IPS DF 6.9 (cell line): ENCODE data around the gene PLIN4.
"Not testable (repeated sequence)": the region's sequence is repeated elsewhere in the genome, so short reads cannot be mapped to it uniquely, and the experiment has no call there.

Experiments
- DNase-seq: peaks from one replicate; pipeline ENCODE4 v3.0.0-alpha.2; 2013; ENCODE audit warnings: low read depth, low spot score
- H3K27ac ChIP-seq: one replicate; pipeline ENCODE4 v1.5.1; 2013; ENCODE audit warnings: low read length, control low read depth
- H3K27me3 ChIP-seq: 2 replicates; pipeline ENCODE4 v1.6.1; 2013; ENCODE audit warnings: mild to moderate bottlenecking, low read length; ENCODE audit not compliant: control insufficient read depth, insufficient read depth
- H3K36me3 ChIP-seq: 2 replicates; pipeline ENCODE4 v1.6.1; 2013; ENCODE audit warnings: low read length; ENCODE audit not compliant: control insufficient read depth, insufficient read depth
- H3K4me1 ChIP-seq: 2 replicates; pipeline ENCODE4 v1.6.1; 2013; ENCODE audit warnings: low read length; ENCODE audit not compliant: control insufficient read depth, insufficient read depth
- H3K4me3 ChIP-seq: 2 replicates; pipeline ENCODE4 v1.5.1; 2013; ENCODE audit warnings: mild to moderate bottlenecking, low read length
- H3K9me3 ChIP-seq: 2 replicates; pipeline ENCODE4 v1.6.1; 2013; ENCODE audit warnings: low read length, inconsistent platforms; ENCODE audit not compliant: control insufficient read depth, insufficient read depth
- WGBS: extraction: QIAGEN DNeasy Blood & Tissue Kit; methylation state at CpG from one replicate; pipeline ENCODE4 v1.1.7; 2013; ENCODE audit warnings: mixed read lengths, missing lambda C conversion rate; ENCODE audit not compliant: insufficient read length, insufficient coverage; 5-methylcytosine and 5-hydroxymethylcytosine counted together

PLIN4 gene, protein sequence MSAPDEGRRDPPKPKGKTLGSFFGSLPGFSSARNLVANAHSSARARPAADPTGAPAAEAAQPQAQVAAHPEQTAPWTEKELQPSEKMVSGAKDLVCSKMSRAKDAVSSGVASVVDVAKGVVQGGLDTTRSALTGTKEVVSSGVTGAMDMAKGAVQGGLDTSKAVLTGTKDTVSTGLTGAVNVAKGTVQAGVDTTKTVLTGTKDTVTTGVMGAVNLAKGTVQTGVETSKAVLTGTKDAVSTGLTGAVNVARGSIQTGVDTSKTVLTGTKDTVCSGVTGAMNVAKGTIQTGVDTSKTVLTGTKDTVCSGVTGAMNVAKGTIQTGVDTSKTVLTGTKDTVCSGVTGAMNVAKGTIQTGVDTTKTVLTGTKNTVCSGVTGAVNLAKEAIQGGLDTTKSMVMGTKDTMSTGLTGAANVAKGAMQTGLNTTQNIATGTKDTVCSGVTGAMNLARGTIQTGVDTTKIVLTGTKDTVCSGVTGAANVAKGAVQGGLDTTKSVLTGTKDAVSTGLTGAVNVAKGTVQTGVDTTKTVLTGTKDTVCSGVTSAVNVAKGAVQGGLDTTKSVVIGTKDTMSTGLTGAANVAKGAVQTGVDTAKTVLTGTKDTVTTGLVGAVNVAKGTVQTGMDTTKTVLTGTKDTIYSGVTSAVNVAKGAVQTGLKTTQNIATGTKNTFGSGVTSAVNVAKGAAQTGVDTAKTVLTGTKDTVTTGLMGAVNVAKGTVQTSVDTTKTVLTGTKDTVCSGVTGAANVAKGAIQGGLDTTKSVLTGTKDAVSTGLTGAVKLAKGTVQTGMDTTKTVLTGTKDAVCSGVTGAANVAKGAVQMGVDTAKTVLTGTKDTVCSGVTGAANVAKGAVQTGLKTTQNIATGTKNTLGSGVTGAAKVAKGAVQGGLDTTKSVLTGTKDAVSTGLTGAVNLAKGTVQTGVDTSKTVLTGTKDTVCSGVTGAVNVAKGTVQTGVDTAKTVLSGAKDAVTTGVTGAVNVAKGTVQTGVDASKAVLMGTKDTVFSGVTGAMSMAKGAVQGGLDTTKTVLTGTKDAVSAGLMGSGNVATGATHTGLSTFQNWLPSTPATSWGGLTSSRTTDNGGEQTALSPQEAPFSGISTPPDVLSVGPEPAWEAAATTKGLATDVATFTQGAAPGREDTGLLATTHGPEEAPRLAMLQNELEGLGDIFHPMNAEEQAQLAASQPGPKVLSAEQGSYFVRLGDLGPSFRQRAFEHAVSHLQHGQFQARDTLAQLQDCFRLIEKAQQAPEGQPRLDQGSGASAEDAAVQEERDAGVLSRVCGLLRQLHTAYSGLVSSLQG (N-terminal part only)

DNA sequence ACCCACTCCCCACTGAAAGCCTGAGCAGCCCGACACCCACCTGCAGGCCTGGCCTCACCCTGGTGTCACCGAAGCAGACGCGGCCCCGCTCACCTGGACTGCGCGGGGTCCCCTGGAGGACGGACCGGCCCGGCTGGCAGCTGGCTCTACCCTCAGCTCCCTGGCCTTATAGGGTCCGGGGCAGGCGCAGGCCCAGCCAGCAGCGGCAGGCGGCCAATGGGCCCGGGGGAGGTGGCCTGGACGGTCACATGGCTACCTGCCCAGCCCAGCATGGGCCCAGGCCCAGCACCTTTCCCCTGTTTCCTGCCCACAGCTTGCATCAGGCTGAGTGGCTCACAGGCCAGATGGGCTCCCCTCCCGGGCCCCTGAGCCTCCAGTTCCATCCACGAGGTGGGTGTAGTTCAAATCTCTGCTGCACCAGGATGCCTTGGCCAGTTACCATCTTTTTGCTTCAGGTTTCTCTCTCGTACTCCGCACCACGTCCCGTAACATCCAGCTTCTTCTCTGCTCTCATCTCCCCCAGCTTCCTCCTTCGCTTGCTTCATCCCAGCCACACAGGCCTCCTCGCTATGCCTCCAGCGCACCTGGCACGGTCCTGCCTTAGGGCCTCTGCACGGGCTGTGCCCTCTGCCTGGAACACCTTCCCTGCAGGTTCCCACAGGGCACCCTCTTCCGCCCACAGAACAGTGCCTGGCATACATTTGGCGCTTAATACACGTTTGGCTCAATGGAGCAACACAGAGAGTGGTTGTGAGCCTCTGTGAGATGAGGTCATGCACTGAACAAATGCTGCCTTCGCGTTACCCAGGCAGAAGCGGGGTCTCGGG lies at the start of gene PLIN4:
Gene PLIN4 (minus strand): TSS at position 142 of the 827 bp plus-strand sequence. CDS start 214 bp downstream, outside the sequence.
- no peak within 1 kb of the TSS for H3K4me3 ChIP-seq
- no peaks in the 10 kb centered on the region for H3K27me3 ChIP-seq
- H3K27ac ChIP-seq, result no peak within 1 kb of the TSS
- no CpG with 5 or more reads among the region's 34 CpGs for WGBS
- peaks cover 1% of the 10 kb centered on the region; the same call in 1 of the 2 replicates for H3K4me1 ChIP-seq
- no peaks in the 10 kb centered on the region for H3K36me3 ChIP-seq
- no peaks in the 10 kb centered on the region for H3K9me3 ChIP-seq
- no peak for DNase-seq

DNA sequence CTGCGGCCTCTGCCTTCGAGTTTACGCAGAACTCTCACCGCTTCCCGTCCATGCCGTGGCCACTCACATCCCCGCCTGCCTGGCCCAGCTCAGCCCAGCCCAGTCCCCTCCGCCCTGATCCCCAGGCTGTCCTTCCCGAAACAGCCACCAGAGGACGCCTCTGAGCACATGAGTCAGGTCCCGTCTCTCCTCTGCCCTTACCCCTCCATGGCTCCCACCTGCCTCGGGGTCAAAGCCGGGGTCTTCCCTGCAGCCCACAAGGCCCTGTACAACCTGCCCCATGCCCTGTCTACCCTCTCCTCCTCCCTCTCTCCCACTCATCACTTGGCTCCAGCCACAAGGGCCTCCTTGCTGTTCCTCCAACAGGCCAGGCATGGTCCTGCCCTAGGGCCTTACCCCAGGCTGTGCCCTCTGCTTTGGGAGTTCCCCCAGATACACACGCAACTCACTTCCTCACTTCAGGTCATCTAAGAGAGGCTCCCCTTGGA lies 49.3 kb upstream of the PLIN4 start:
- Histone ChIP-seq H3K27me3 (no peaks in the 10 kb centered on the region), H3K4me1 (no peaks in the 10 kb centered on the region), H3K27ac (no peak overlapping the region), H3K9me3 (no peaks in the 10 kb centered on the region), H3K36me3 (no peaks in the 10 kb centered on the region), H3K4me3 (no peak overlapping the region)
- no CpG with 5 or more reads among the region's 14 CpGs for WGBS
- DNase-seq, result no peak

DNA sequence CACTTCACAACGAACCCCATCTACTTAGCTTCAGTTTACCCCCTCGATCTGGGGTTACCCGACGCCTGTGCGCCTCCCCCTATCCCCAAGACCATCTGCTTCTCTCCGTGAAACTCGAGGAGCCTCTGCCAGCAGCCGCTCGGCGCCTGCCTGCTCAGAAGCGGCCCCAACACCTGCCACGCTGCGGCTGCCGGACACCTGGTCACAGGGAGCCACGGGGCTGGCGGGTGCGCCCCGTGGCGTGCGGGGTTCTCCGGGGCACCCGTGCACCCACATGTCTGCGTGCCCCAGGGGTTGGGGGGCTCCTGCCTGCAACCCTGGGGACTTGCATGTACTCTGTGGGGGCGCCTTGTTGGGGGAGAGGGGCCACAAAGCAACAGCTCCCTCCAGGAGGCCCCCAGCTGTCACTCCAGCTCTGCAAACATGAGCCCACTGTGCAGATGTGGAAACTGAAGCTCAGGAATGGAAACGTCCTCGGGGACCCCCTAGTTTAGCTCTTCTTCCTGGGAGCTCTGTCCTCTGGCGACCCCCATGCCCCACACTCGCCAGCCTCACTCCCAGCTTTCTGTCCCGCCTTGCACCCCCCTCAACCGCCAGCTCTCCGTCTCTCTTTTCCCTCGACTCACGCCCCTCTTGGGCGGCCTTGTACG lies 48.2 kb upstream of the PLIN4 start:
- WGBS, result no CpG with 5 or more reads among the region's 35 CpGs
- no peak for DNase-seq

DNA sequence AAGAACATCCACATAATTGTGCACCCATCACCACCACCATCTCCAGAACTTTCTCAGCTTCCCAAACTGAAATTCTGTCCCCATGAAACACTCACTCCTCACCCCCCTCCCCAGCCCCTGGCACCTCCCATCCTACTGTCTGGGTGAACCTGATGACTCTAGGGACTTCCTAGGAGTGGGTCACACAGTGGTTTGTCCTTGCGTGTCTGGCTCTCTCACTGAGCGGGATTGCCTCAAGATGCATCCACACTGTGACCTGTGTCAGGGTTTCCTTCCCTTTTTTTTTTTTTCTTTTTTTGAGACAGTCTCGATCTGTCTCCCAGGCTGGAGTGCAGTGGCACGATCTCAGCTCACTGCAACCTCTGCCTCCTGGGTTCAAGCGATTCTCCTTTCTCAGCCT lies 45.3 kb upstream of the PLIN4 start:
- H3K36me3 ChIP-seq, H3K27me3 ChIP-seq, H3K4me1 ChIP-seq, H3K27ac ChIP-seq, DNase-seq, H3K4me3 ChIP-seq, H3K9me3 ChIP-seq: not testable (repeated sequence)
- no CpG with 5 or more reads among the region's 5 CpGs for WGBS

More for the DNA sequence above, 48.2 kb upstream of the PLIN4 start:
- no peaks in the 10 kb centered on the region for H3K4me1 ChIP-seq
- H3K4me3 ChIP-seq, result no peak overlapping the region
- no peaks in the 10 kb centered on the region for H3K36me3 ChIP-seq
- H3K9me3 ChIP-seq, result no peaks in the 10 kb centered on the region
- no peaks in the 10 kb centered on the region for H3K27me3 ChIP-seq
- no peak overlapping the region for H3K27ac ChIP-seq

DNA sequence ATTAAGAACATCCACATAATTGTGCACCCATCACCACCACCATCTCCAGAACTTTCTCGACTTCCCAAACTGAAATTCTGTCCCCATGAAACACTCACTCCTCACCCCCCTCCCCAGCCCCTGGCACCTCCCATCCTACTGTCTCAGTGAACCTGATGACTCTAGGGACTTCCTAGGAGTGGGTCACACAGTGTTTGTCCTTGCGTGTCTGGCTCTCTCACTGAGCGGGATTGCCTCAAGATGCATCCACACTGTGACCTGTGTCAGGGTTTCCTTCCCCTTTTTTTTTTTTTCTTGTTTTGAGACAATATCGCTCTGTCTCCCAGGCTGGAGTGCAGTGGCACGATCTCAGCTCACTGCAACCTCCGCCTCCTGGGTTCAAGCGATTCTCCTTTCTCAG lies 43.8 kb upstream of the PLIN4 start:
- H3K4me3 ChIP-seq, H3K27me3 ChIP-seq, H3K27ac ChIP-seq, H3K36me3 ChIP-seq, H3K9me3 ChIP-seq, H3K4me1 ChIP-seq, DNase-seq: not testable (repeated sequence)
- no CpG with 5 or more reads among the region's 7 CpGs for WGBS

DNA sequence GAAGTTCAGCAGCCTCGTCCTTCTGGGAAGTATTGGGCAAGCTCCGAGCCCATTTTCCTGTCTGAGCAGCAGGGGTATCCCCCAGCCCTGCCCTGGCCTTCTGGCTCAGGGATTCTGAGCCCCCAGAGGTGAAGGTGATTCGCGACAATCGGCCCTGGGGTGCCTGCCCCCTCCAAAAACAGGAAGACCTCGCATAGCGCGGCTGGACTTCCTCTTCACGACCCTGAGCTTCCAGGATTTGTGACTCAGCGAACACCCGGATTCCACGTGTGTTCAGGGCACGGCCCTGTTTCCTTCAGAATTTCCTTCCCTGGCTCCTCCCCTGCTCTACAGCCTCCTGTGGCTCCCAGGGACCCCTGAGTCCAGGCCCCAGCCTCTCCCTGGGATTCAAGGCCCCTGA lies 41.3 kb upstream of the PLIN4 start, which contains the start of gene SEMA6B:
Gene SEMA6B (minus strand): TSS at position 116 of the 400 bp plus-strand sequence. CDS start 1,227 bp downstream, outside the sequence.
- WGBS, result no CpG with 5 or more reads among the region's 13 CpGs
- no peak within 1 kb of the TSS for H3K4me3 ChIP-seq
- no peaks in the 10 kb centered on the region for H3K9me3 ChIP-seq
- peaks cover 6% of the 10 kb centered on the region; the same call in 1 of the 2 replicates for H3K4me1 ChIP-seq
- DNase-seq, result no peak
- H3K27me3 ChIP-seq, result no peaks in the 10 kb centered on the region
- H3K27ac ChIP-seq, result no peak within 1 kb of the TSS
- peaks cover 5% of the 10 kb centered on the region; the same call in 1 of the 2 replicates for H3K36me3 ChIP-seq

DNA sequence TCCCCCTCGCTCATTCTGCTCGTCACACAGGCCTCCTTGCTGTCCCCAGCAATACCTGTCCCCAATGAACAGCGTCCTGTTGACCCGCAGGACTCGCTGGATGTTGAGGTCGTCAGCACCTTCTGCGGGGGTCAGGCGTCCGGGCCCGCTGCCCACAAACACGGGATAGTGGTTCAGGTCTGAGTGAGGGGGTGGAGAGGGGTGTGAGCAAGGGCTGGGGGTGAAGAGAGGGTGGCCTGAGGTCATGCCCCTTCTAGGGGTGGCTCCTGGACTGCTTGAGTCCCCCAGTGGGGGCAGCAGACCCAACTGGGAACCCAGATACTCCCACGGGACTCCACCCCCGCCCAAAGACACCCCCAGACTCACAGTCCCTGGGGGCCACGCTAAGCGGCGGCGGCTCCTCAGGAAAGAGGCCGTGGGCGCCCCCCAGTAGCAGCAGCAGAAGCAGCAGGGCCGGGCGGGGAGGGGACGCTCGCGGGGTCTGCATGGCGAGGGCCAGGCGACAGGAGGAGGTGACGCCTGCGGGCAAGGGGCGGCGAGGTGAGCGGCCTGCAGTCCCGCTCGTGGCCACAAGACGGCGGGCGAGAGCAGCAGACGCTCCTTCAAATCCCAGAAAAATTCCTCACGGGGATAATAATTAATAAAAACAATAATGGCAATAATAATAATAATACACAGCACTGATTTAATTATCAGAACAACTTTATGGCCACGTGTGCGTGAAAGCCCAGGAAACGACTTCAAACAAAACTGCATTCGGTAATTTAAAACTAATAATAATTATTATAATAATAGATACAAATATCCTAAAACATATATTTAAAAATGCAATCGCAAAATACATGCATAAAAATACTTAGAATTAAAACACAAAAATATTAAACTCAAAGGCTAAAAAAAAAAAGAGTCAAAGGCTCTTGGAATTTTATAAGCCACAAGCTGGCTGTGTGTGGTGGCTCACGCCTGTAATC lies 40.0 kb upstream of the PLIN4 start:
- Histone ChIP-seq H3K9me3 (no peaks in the 10 kb centered on the region), H3K4me3 (no peak overlapping the region), H3K27me3 (no peaks in the 10 kb centered on the region), H3K27ac (no peak overlapping the region), H3K36me3 (peaks cover 13% of the 10 kb centered on the region), H3K4me1 (peaks cover 6% of the 10 kb centered on the region; the same call in 1 of the 2 replicates)
- WGBS, result 100% methylated on average over 1 of the region's 44 CpGs
- DNase-seq, result no peak

DNA sequence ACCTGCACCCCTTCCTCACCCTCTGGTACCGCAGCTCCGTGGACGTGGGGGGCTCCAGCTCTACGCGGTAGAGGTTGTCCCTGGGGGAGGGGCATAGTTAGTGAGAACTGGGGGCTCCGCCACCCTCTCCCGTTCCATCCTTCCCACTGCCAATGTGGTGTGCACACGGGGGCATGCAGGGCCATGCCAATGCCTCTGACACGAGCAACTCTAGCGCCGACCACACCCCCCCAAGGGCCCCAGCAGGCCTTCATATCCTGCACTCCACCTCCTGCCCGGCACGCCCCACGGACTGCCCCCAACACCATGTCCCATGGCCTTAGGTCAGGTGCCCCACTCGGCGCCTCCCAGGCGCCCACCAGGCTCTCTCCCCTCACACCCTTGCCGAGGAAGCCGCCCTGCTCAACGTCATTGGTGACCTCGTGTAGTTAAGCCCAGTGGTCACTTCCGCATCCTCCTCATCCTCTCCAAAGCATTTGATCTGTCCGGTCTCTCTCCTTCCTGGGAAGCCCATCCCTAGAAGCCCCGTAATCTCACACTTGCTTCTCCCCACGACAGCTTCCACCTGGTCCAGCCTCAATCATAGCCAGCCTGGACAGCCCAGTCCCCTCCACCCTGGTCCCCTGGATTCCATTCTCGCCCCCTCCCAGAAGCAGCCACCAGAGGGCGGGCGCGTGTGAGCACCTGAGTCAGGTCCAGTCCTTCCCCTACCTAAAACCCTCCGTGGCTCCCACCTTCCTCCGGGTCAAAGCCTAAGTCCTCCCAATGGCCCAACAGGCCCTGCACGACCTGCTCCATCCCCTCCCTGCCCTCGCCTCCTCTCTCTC lies 39.1 kb upstream of the PLIN4 start:
- Histone ChIP-seq H3K36me3 (peaks cover 14% of the 10 kb centered on the region), H3K27me3 (no peaks in the 10 kb centered on the region), H3K27ac (no peak overlapping the region), H3K4me1 (peaks cover 6% of the 10 kb centered on the region; the same call in 1 of the 2 replicates), H3K4me3 (no peak overlapping the region), H3K9me3 (no peaks in the 10 kb centered on the region)
- no CpG with 5 or more reads among the region's 33 CpGs for WGBS
- no peak for DNase-seq
